ENCODE results near the gene CABP7.

The CABP7 gene

GRCh38 chr22:29722151-29722550 lies 2.3 kb downstream of the CABP7 start:
- no peaks in the 10 kb centered on the region for H3K36me3 ChIP-seq (ENCODE audit: control insufficient read depth, insufficient read depth, low read length)
- no peaks in the 10 kb centered on the region for H3K9me3 ChIP-seq (ENCODE audit: control insufficient read depth, low read length)
- DNase-seq = no peak
- peaks cover 6% of the 10 kb centered on the region for H3K4me1 ChIP-seq (ENCODE audit: control insufficient read depth, insufficient read depth, low read length, poor library complexity, severe bottlenecking)
- peaks cover 15% of the 10 kb centered on the region for H3K27me3 ChIP-seq (replicated peaks; ENCODE audit: control insufficient read depth, insufficient read depth, low read length, poor library complexity, severe bottlenecking)
- no peak overlapping the region for H3K4me3 ChIP-seq (ENCODE audit: insufficient read depth, low read depth, low read length, poor library complexity, severe bottlenecking)
- H3K27ac ChIP-seq (ENCODE audit: insufficient read depth, low read length, poor library complexity, severe bottlenecking) = no peak overlapping the region

- Histone ChIP-seq H3K27ac (ENCODE audit: insufficient read depth, low read length, poor library complexity, severe bottlenecking) (no peak overlapping the region), H3K27me3 (replicated peaks; ENCODE audit: control insufficient read depth, insufficient read depth, low read length, poor library complexity, severe bottlenecking) (peaks cover 15% of the 10 kb centered on the region), H3K4me1 (ENCODE audit: control insufficient read depth, insufficient read depth, low read length, poor library complexity, severe bottlenecking) (peaks cover 6% of the 10 kb centered on the region), H3K4me3 (ENCODE audit: insufficient read depth, low read depth, low read length, poor library complexity, severe bottlenecking) (no peak overlapping the region), H3K9me3 (ENCODE audit: control insufficient read depth, low read length) (no peaks in the 10 kb centered on the region), H3K36me3 (ENCODE audit: control insufficient read depth, insufficient read depth, low read length) (no peaks in the 10 kb centered on the region)
- no peak for DNase-seq
Observed at GRCh38 chr22:29722587-29722986, 2.8 kb downstream of the CABP7 start.

- no peak overlapping the region for H3K4me3 ChIP-seq (ENCODE audit: insufficient read depth, low read depth, low read length, poor library complexity, severe bottlenecking)
- H3K9me3 ChIP-seq (ENCODE audit: control insufficient read depth, low read length) = no peaks in the 10 kb centered on the region
- peaks cover 15% of the 10 kb centered on the region for H3K27me3 ChIP-seq (replicated peaks; ENCODE audit: control insufficient read depth, insufficient read depth, low read length, poor library complexity, severe bottlenecking)
- H3K27ac ChIP-seq (ENCODE audit: insufficient read depth, low read length, poor library complexity, severe bottlenecking) = no peak overlapping the region
- H3K36me3 ChIP-seq (ENCODE audit: control insufficient read depth, insufficient read depth, low read length) = no peaks in the 10 kb centered on the region
- no peak for DNase-seq
- H3K4me1 ChIP-seq (ENCODE audit: control insufficient read depth, insufficient read depth, low read length, poor library complexity, severe bottlenecking) = peaks cover 6% of the 10 kb centered on the region
Observed at GRCh38 chr22:29723766-29724165, 4.0 kb downstream of the CABP7 start.

DNA sequence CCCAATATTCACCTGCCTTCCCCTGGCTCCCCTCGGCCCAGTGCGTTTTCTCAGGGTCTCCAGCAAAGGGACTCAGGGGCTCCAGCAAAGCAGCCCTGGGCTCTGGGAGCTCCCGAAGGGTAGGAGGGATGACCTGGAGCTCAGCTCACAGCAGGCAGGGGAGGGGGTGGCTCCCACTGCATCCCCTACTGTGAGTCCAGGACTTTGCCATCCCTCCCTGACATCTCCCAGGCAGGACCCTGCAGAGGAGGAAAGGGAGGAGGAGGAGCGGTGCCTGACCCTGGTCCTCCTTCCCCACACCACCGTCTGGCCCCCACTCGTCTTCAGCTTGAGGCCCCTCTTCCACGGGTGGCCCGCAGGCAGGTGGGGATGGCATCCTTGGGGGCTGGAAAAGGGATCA lies 5.0 kb downstream of the CABP7 start:
- Histone ChIP-seq H3K4me1 (ENCODE audit: control insufficient read depth, insufficient read depth, low read length, poor library complexity, severe bottlenecking) (no peaks in the 10 kb centered on the region), H3K4me3 (ENCODE audit: insufficient read depth, low read depth, low read length, poor library complexity, severe bottlenecking) (no peak overlapping the region), H3K9me3 (ENCODE audit: control insufficient read depth, low read length) (no peaks in the 10 kb centered on the region), H3K27ac (ENCODE audit: insufficient read depth, low read length, poor library complexity, severe bottlenecking) (no peak overlapping the region), H3K36me3 (ENCODE audit: control insufficient read depth, insufficient read depth, low read length) (no peaks in the 10 kb centered on the region), H3K27me3 (replicated peaks; ENCODE audit: control insufficient read depth, insufficient read depth, low read length, poor library complexity, severe bottlenecking) (peaks cover 8% of the 10 kb centered on the region)
- DNase-seq = no peak

- Histone ChIP-seq H3K4me1 (ENCODE audit: control insufficient read depth, insufficient read depth, low read length, poor library complexity, severe bottlenecking) (no peaks in the 10 kb centered on the region), H3K9me3 (ENCODE audit: control insufficient read depth, low read length) (no peaks in the 10 kb centered on the region), H3K27me3 (replicated peaks; ENCODE audit: control insufficient read depth, insufficient read depth, low read length, poor library complexity, severe bottlenecking) (peaks cover 4% of the 10 kb centered on the region), H3K36me3 (ENCODE audit: control insufficient read depth, insufficient read depth, low read length) (no peaks in the 10 kb centered on the region), H3K4me3 (ENCODE audit: insufficient read depth, low read depth, low read length, poor library complexity, severe bottlenecking) (no peak overlapping the region), H3K27ac (ENCODE audit: insufficient read depth, low read length, poor library complexity, severe bottlenecking) (no peak overlapping the region)
- DNase-seq = no peak
Observed at GRCh38 chr22:29726106-29726505, 6.3 kb downstream of the CABP7 start.

DNA sequence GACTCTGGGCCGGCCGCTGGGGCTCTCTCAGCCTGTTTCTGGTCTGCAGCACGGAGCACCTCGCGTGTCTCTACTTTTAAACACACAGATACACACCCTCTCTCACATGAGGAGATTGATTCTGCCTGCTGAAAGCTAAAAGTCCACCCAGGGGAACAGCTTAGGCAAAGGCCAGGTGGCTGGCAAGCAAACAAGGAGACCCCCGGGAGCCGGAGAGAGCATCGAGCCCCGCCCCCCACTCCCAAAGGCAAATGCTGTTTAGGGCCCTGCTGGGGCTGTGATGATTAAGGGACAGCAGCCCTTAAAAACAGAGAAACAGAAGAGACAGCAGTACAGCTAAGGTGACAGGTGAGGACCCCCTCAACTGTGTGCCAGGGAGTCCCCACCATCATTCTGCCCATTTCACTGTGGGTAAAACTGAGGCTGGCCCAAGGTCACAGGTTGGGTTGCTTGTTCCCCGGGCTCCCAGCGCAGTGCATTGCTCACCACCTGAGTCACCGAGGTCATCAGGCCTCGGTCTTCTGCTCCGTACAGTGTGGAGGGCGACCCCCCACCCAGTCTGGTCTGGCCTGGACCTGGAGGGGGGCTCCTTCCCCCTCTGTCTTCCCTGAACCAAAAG lies 6.8 kb downstream of the CABP7 start:
- no peaks in the 10 kb centered on the region for H3K36me3 ChIP-seq (ENCODE audit: control insufficient read depth, insufficient read depth, low read length)
- DNase-seq = no peak
- no peaks in the 10 kb centered on the region for H3K4me1 ChIP-seq (ENCODE audit: control insufficient read depth, insufficient read depth, low read length, poor library complexity, severe bottlenecking)
- no peaks in the 10 kb centered on the region for H3K9me3 ChIP-seq (ENCODE audit: control insufficient read depth, low read length)
- H3K4me3 ChIP-seq (ENCODE audit: insufficient read depth, low read depth, low read length, poor library complexity, severe bottlenecking) = no peak overlapping the region
- H3K27ac ChIP-seq (ENCODE audit: insufficient read depth, low read length, poor library complexity, severe bottlenecking) = no peak overlapping the region
- no peaks in the 10 kb centered on the region for H3K27me3 ChIP-seq (replicated peaks; ENCODE audit: control insufficient read depth, insufficient read depth, low read length, poor library complexity, severe bottlenecking)

DNA sequence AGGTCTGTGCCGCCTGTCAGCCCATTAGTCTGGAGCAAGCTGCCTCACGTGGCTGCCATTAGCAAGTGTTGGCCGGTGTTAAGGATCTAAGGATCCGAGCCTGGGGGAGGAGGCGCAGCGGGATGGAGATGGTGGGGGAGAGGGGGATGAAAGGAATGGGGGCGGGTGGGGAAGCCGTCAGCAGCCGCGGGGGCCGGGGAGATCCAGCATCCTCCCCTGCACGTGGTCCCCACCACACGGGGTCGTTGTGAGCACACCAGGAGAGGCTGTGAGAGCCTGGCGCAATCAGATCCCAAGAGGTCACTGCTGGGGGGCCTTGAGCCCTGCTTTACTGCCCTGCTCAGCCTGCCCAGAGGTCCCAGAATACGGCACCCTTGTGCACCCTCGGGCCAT lies 7.3 kb downstream of the CABP7 start:
- no peaks in the 10 kb centered on the region for H3K4me1 ChIP-seq (ENCODE audit: control insufficient read depth, insufficient read depth, low read length, poor library complexity, severe bottlenecking)
- no peak overlapping the region for H3K4me3 ChIP-seq (ENCODE audit: insufficient read depth, low read depth, low read length, poor library complexity, severe bottlenecking)
- no peak overlapping the region for H3K27ac ChIP-seq (ENCODE audit: insufficient read depth, low read length, poor library complexity, severe bottlenecking)
- no peaks in the 10 kb centered on the region for H3K36me3 ChIP-seq (ENCODE audit: control insufficient read depth, insufficient read depth, low read length)
- no peaks in the 10 kb centered on the region for H3K9me3 ChIP-seq (ENCODE audit: control insufficient read depth, low read length)
- no peaks in the 10 kb centered on the region for H3K27me3 ChIP-seq (replicated peaks; ENCODE audit: control insufficient read depth, insufficient read depth, low read length, poor library complexity, severe bottlenecking)
- no peak for DNase-seq

- peaks cover 5% of the 10 kb centered on the region for H3K36me3 ChIP-seq (ENCODE audit: control insufficient read depth, insufficient read depth, low read length)
- H3K27ac ChIP-seq (ENCODE audit: insufficient read depth, low read length, poor library complexity, severe bottlenecking) = no peak overlapping the region
- no peaks in the 10 kb centered on the region for H3K4me1 ChIP-seq (ENCODE audit: control insufficient read depth, insufficient read depth, low read length, poor library complexity, severe bottlenecking)
- DNase-seq = no peak
- no peaks in the 10 kb centered on the region for H3K27me3 ChIP-seq (replicated peaks; ENCODE audit: control insufficient read depth, insufficient read depth, low read length, poor library complexity, severe bottlenecking)
- H3K4me3 ChIP-seq (ENCODE audit: insufficient read depth, low read depth, low read length, poor library complexity, severe bottlenecking) = no peak overlapping the region
- no peaks in the 10 kb centered on the region for H3K9me3 ChIP-seq (ENCODE audit: control insufficient read depth, low read length)
Observed at GRCh38 chr22:29729161-29729560, 9.4 kb downstream of the CABP7 start.

DNA sequence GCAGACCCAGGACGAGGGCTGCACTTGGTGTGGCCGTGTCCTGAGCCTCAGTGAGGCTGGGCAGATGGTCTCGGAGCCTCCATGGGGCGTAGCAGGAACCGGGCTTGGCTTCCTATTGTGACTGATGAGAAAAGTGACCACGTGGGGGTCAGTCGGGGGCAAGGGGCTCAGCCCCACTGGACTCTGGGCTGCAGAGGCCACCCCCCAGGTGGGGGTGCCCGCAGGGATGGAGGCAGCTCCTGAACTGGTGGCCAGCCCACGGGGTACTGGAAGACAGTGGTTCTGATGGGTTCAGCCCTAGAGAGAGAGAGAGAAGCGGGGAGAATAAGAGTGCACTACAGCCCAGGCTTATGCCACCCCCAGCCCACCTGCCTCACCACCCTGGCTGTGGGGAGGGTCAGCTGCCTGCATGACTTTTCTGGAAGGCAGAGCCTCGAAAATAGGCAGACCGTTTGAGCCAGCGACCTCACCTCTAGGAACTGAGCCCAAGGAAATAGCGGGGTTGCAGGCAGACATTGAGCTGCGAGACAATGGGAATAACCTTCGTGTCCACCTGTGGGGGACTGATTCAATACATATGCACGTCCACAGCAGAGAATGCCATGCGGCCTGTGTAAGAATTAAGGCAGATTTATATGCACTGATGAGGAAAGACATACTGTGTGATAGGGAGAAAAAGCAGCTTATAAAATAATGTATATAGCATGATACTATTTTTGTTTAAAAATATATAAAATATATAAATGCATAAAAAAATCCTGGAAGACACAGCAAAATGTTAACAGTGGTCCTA lies 11.5 kb downstream of the CABP7 start:
- no peaks in the 10 kb centered on the region for H3K4me1 ChIP-seq (ENCODE audit: control insufficient read depth, insufficient read depth, low read length, poor library complexity, severe bottlenecking)
- H3K4me3 ChIP-seq (ENCODE audit: insufficient read depth, low read depth, low read length, poor library complexity, severe bottlenecking) = no peak overlapping the region
- no peak for DNase-seq
- H3K27me3 ChIP-seq (replicated peaks; ENCODE audit: control insufficient read depth, insufficient read depth, low read length, poor library complexity, severe bottlenecking) = no peaks in the 10 kb centered on the region
- H3K9me3 ChIP-seq (ENCODE audit: control insufficient read depth, low read length) = no peaks in the 10 kb centered on the region
- peaks cover 8% of the 10 kb centered on the region for H3K36me3 ChIP-seq (ENCODE audit: control insufficient read depth, insufficient read depth, low read length)
- no peak overlapping the region for H3K27ac ChIP-seq (ENCODE audit: insufficient read depth, low read length, poor library complexity, severe bottlenecking)

- no peaks in the 10 kb centered on the region for H3K4me1 ChIP-seq (ENCODE audit: control insufficient read depth, insufficient read depth, low read length, poor library complexity, severe bottlenecking)
- no peak overlapping the region for H3K4me3 ChIP-seq (ENCODE audit: insufficient read depth, low read depth, low read length, poor library complexity, severe bottlenecking)
- no peaks in the 10 kb centered on the region for H3K9me3 ChIP-seq (ENCODE audit: control insufficient read depth, low read length)
- H3K27ac ChIP-seq (ENCODE audit: insufficient read depth, low read length, poor library complexity, severe bottlenecking) = no peak overlapping the region
- no peak for DNase-seq
- H3K27me3 ChIP-seq (replicated peaks; ENCODE audit: control insufficient read depth, insufficient read depth, low read length, poor library complexity, severe bottlenecking) = no peaks in the 10 kb centered on the region
- peaks cover 8% of the 10 kb centered on the region for H3K36me3 ChIP-seq (ENCODE audit: control insufficient read depth, insufficient read depth, low read length)
Observed at GRCh38 chr22:29732883-29733282, 13.1 kb downstream of the CABP7 start.

All from effector memory CD4-positive, alpha-beta T cell (primary cell).